H9 (cell line): ENCODE measurements around the gene DTX2. TPM values are rescaled to one million over a fixed set of nuclear protein-coding genes. Genes with fewer than 3 reads are reported as not detected.
"Not testable (repeated sequence)": the region's sequence is repeated elsewhere in the genome, so short reads cannot be mapped to it uniquely, and the experiment has no call there.

Experiments
- DNase-seq: peaks from one replicate; pipeline ENCODE4 v3.0.0-alpha.2; 2017
- H2AFZ ChIP-seq: one replicate; pipeline ENCODE4 v1.6.1; 2013; ENCODE audit warnings: mild to moderate bottlenecking, low read length, control low read depth, moderate library complexity
- H2AK5ac ChIP-seq: 2 replicates; pipeline ENCODE4 v1.6.1; 2013; ENCODE audit warnings: low read length, control low read depth, mixed read lengths; ENCODE audit not compliant: insufficient read length
- H2BK120ac ChIP-seq: one replicate; pipeline ENCODE4 v1.6.1; 2013; ENCODE audit warnings: low read depth, mild to moderate bottlenecking, low read length, control low read depth, inconsistent platforms; ENCODE audit not compliant: poor library complexity, severe bottlenecking
- H2BK12ac ChIP-seq: 2 replicates; pipeline ENCODE4 v1.6.1; 2013; ENCODE audit warnings: low read length, control low read depth, mixed read lengths, low read depth; ENCODE audit not compliant: insufficient read length
- H2BK15ac ChIP-seq: 2 replicates; pipeline ENCODE4 v1.6.1; 2013; ENCODE audit warnings: low read depth, low read length, control low read depth
- H2BK20ac ChIP-seq: one replicate; pipeline ENCODE4 v1.6.1; 2013; ENCODE audit warnings: low read depth, mild to moderate bottlenecking, low read length, control low read depth, inconsistent platforms; ENCODE audit not compliant: poor library complexity, severe bottlenecking
- H2BK5ac ChIP-seq: 2 replicates; pipeline ENCODE4 v1.6.1; 2013; ENCODE audit warnings: low read length, control low read depth, mixed read lengths; ENCODE audit not compliant: insufficient read length
- H3K14ac ChIP-seq: 2 replicates; pipeline ENCODE4 v1.6.1; 2013; ENCODE audit warnings: low read length, control low read depth; ENCODE audit not compliant: insufficient read depth
- H3K18ac ChIP-seq: 2 replicates; pipeline ENCODE4 v1.6.1; 2013; ENCODE audit warnings: low read depth, mild to moderate bottlenecking, mixed read lengths, low read length, control low read depth; ENCODE audit not compliant: insufficient read length
- H3K23ac ChIP-seq: 2 replicates; pipeline ENCODE4 v1.6.1; 2013; ENCODE audit warnings: low read length, control low read depth, mixed read lengths, low read depth; ENCODE audit not compliant: insufficient read length
- H3K23me2 ChIP-seq: 2 replicates; pipeline ENCODE4 v1.6.1; 2013; ENCODE audit warnings: low read depth, mild to moderate bottlenecking, mixed read lengths, low read length, control low read depth; ENCODE audit not compliant: insufficient read length, poor library complexity, severe bottlenecking
- H3K27ac ChIP-seq: 2 replicates; pipeline ENCODE4 v1.5.1; 2013; ENCODE audit warnings: low read length, control low read depth, mixed read lengths, low read depth; ENCODE audit not compliant: insufficient read length
- H3K27me3 ChIP-seq: 2 replicates; pipeline ENCODE4 v1.6.1; 2013; ENCODE audit warnings: low read length, control low read depth, inconsistent platforms; ENCODE audit not compliant: insufficient read depth
- H3K4ac ChIP-seq: 2 replicates; pipeline ENCODE4 v1.6.1; 2013; ENCODE audit warnings: low read depth, mild to moderate bottlenecking, control low read depth, inconsistent platforms, low read length, moderate library complexity
- H3K4me1 ChIP-seq: 2 replicates; pipeline ENCODE4 v1.6.1; 2013; ENCODE audit warnings: low read length, control low read depth, inconsistent platforms; ENCODE audit not compliant: insufficient read depth
- H3K4me2 ChIP-seq: 2 replicates; pipeline ENCODE4 v1.6.1; 2013; ENCODE audit warnings: low read length, control low read depth, mixed read lengths; ENCODE audit not compliant: insufficient read length, insufficient read depth
- H3K56ac ChIP-seq: 2 replicates; pipeline ENCODE4 v1.6.1; 2013; ENCODE audit warnings: low read depth, mild to moderate bottlenecking, mixed read lengths, low read length, control low read depth; ENCODE audit not compliant: insufficient read length
- H3K79me1 ChIP-seq: 2 replicates; pipeline ENCODE4 v1.6.1; 2013; ENCODE audit warnings: low read depth, mild to moderate bottlenecking, moderate library complexity, low read length, control low read depth, inconsistent platforms; ENCODE audit not compliant: insufficient read depth, poor library complexity, severe bottlenecking
- H3K79me2 ChIP-seq: 2 replicates; pipeline ENCODE4 v1.6.1; 2013; ENCODE audit warnings: low read length, control low read depth, inconsistent platforms; ENCODE audit not compliant: insufficient read depth
- H3K9ac ChIP-seq: 2 replicates; pipeline ENCODE4 v1.6.1; 2013; ENCODE audit warnings: low read length, control low read depth, mixed read lengths; ENCODE audit not compliant: insufficient read length; ENCODE audit errors: extremely low read depth
- H3K9me3 ChIP-seq: one replicate; pipeline ENCODE4 v1.6.1; 2013; ENCODE audit warnings: low read depth, low read length, inconsistent platforms; ENCODE audit not compliant: control insufficient read depth
- H3T11ph ChIP-seq: one replicate; pipeline ENCODE4 v1.6.1; 2013; ENCODE audit warnings: mild to moderate bottlenecking, low read length, control low read depth, inconsistent platforms
- H4K20me1 ChIP-seq: one replicate; pipeline ENCODE4 v1.6.1; 2013; ENCODE audit not compliant: control insufficient read depth, insufficient read length, insufficient read depth
- H4K5ac ChIP-seq: 2 replicates; pipeline ENCODE4 v1.6.1; 2013; ENCODE audit warnings: low read depth, mild to moderate bottlenecking, mixed read lengths, low read length, control low read depth; ENCODE audit not compliant: insufficient read length
- H4K8ac ChIP-seq: replicated peaks from 2 replicates; pipeline ENCODE4 v1.6.1; 2013; ENCODE audit warnings: low read length, control low read depth, mixed read lengths, low read depth; ENCODE audit not compliant: insufficient read length
- H4K91ac ChIP-seq: 2 replicates; pipeline ENCODE4 v1.6.1; 2013; ENCODE audit warnings: low read depth, mild to moderate bottlenecking, moderate library complexity, mixed read lengths, low read length, control low read depth; ENCODE audit not compliant: insufficient read length
- H3K27ac Mint-ChIP-seq, 3 experiments: 2 replicates in 2 of 3; 3 replicates in 1 of 3; pipeline ENCODE4 v1.8.0; 2020 to 2021; ENCODE audit warnings: mixed read lengths in 3 of 3, mild to moderate bottlenecking in 1 of 3, moderate library complexity in 1 of 3
- H3K27me3 Mint-ChIP-seq: 2 replicates; pipeline ENCODE4 v1.8.0; 2021; ENCODE audit warnings: low read depth, mild to moderate bottlenecking, moderate library complexity, mixed read lengths
- H3K36me3 Mint-ChIP-seq, 3 experiments: 2 replicates in 2 of 3; 3 replicates in 1 of 3; pipeline ENCODE4 v1.8.0; 2020 to 2021; ENCODE audit warnings: low read depth in 3 of 3, mixed read lengths in 3 of 3; ENCODE audit not compliant: insufficient read depth in 1 of 3
- H3K4me1 Mint-ChIP-seq, 2 experiments: 2 replicates each; pipeline ENCODE4 v1.8.0; 2020; ENCODE audit warnings: mixed read lengths in 2 of 2
- H3K4me3 Mint-ChIP-seq, 2 experiments: 2 replicates in 1 of 2; 3 replicates in 1 of 2; pipeline ENCODE4 v1.8.0; 2020 to 2021; ENCODE audit warnings: mild to moderate bottlenecking in 2 of 2, mixed read lengths in 2 of 2, moderate library complexity in 1 of 2
- H3K9me3 Mint-ChIP-seq, 2 experiments: 2 replicates in 1 of 2; 3 replicates in 1 of 2; pipeline ENCODE4 v1.8.0; 2020; ENCODE audit warnings: mild to moderate bottlenecking in 2 of 2, mixed read lengths in 2 of 2, moderate library complexity in 1 of 2
- WGBS: extraction: QIAGEN DNeasy Blood & Tissue Kit; methylation state at CpG from one replicate; pipeline ENCODE4 v1.1.7; 2013; ENCODE audit warnings: missing lambda C conversion rate, low lambda C conversion rate, mixed read lengths; ENCODE audit not compliant: insufficient read length; ENCODE audit errors: extremely low coverage; 5-methylcytosine and 5-hydroxymethylcytosine counted together
- total RNA-seq: library from RNA; stranded (reverse); gene quantifications from 2 replicates; pipeline ENCODE4 v1.2.1, GENCODE V29; 2021

DTX2 gene
- total RNA-seq, 1 experiment from 2014 or later = 48.8 TPM

GRCh38 chr7:76502224-76502623 is 40.7 kb downstream of the DTX2 start:
- H3K4me1 ChIP-seq, H4K20me1 ChIP-seq, H3K27ac Mint-ChIP-seq, H3K4me3 Mint-ChIP-seq, H3K27ac ChIP-seq, H3K9ac ChIP-seq, H3K27me3 ChIP-seq, H2BK120ac ChIP-seq, H3K9me3 ChIP-seq, H3K79me2 ChIP-seq, H4K5ac ChIP-seq, H2BK15ac ChIP-seq, H3K4me2 ChIP-seq, H3K56ac ChIP-seq, H2BK20ac ChIP-seq, H2AFZ ChIP-seq, H2AK5ac ChIP-seq, H3K4ac ChIP-seq, H3K23ac ChIP-seq, H2BK12ac ChIP-seq, H3T11ph ChIP-seq, H3K9me3 Mint-ChIP-seq, H3K27me3 Mint-ChIP-seq, H3K23me2 ChIP-seq, H4K8ac ChIP-seq, H3K14ac ChIP-seq, H3K79me1 ChIP-seq, H3K18ac ChIP-seq, H4K91ac ChIP-seq, H3K4me1 Mint-ChIP-seq, H2BK5ac ChIP-seq: not testable (repeated sequence)
- no CpG with 5 or more reads among the region's 13 CpGs for WGBS
- DNase-seq = peak; percentile 8
- peaks cover 0 to 25% (median 5%) of the 10 kb centered on the region in 3 experiments; a peak in 5 of 7 replicates for H3K36me3 Mint-ChIP-seq

GRCh38 chr7:76502836-76503235 is 41.3 kb downstream of the DTX2 start:
- H2BK120ac ChIP-seq, H2BK5ac ChIP-seq, H3K4me1 ChIP-seq, H4K8ac ChIP-seq, H3K4ac ChIP-seq, H2AK5ac ChIP-seq, H3T11ph ChIP-seq, H3K4me2 ChIP-seq, H3K23ac ChIP-seq, H3K27me3 ChIP-seq, H3K18ac ChIP-seq, H3K4me3 Mint-ChIP-seq, H3K4me1 Mint-ChIP-seq, H3K9me3 ChIP-seq, H3K79me1 ChIP-seq, H3K23me2 ChIP-seq, H3K27me3 Mint-ChIP-seq, H3K56ac ChIP-seq, H2AFZ ChIP-seq, H4K91ac ChIP-seq, H3K79me2 ChIP-seq, H3K9me3 Mint-ChIP-seq, H3K27ac ChIP-seq, H4K20me1 ChIP-seq, H4K5ac ChIP-seq, H3K9ac ChIP-seq, H3K14ac ChIP-seq, H2BK12ac ChIP-seq, H2BK15ac ChIP-seq, H2BK20ac ChIP-seq: not testable (repeated sequence)
- peak overlapping the region in 1 of 3 experiments; percentile 64; a peak in 1 of 7 replicates for H3K27ac Mint-ChIP-seq
- no CpG with 5 or more reads among the region's 16 CpGs for WGBS
- DNase-seq = peak; percentile 20
- H3K36me3 Mint-ChIP-seq = peaks cover 0 to 25% (median 6%) of the 10 kb centered on the region in 3 experiments; a peak in 5 of 7 replicates
